K562 (cell line): ENCODE data around the gene NR4A2. TPM values are rescaled to one million over a fixed set of nuclear protein-coding genes. Genes with fewer than 3 reads are reported as not detected.

Experiments used
- CBX3 ChIP-seq, 2 experiments: IDR thresholded peaks; 1 replicate in 1 of 2; 2 replicates in 1 of 2; pipeline ENCODE4 v1.6.1; 2012; ENCODE audit warnings: inconsistent platforms in 2 of 2, low read length in 2 of 2, borderline replicate concordance in 1 of 2, control low read depth in 1 of 2
- CEBPZ ChIP-seq: fragments of 150-350 bp; IDR thresholded peaks from 2 replicates; pipeline ENCODE4 v1.6.1; 2014; ENCODE audit warnings: low read depth, mild to moderate bottlenecking, low read length, borderline replicate concordance
- FOS ChIP-seq: IDR thresholded peaks from 3 replicates; pipeline ENCODE4 v1.6.1; 2011; ENCODE audit not compliant: insufficient read length; ENCODE audit errors: extremely low read depth
- JUNB ChIP-seq: fragments of 450-650 bp; formaldehyde crosslinking; conservative IDR thresholded peaks from 2 replicates; pipeline ENCODE4 v1.4.0; 2020; ENCODE audit warnings: mild to moderate bottlenecking
- MECOM ChIP-seq: fragments of 250-450 bp; sonication (Bioruptor Pico); IDR thresholded peaks from 2 replicates; pipeline ENCODE4 v1.8.0; 2022; ENCODE audit warnings: inconsistent platforms
- NR2C1 ChIP-seq, 2 experiments: fragments of 450-650 bp; IDR thresholded peaks; 2 replicates each; pipeline ENCODE4 v1.6.1; 2017; ENCODE audit warnings: mild to moderate bottlenecking in 2 of 2, antibody characterized with exemption in 1 of 2, inconsistent platforms in 1 of 2, missing compliant biosample characterization in 1 of 2, missing genetic modification characterization in 1 of 2
- PKNOX1 ChIP-seq: fragments of 450-650 bp; IDR thresholded peaks from 2 replicates; pipeline ENCODE4 v1.6.1; 2016
- POLR2AphosphoS2 ChIP-seq: IDR thresholded peaks from 2 replicates; pipeline ENCODE4 v1.6.1; 2012; ENCODE audit warnings: low read length, improper control_type of control experiment
- POLR2G ChIP-seq: fragments of 200-400 bp; formaldehyde crosslinking; IDR thresholded peaks from 2 replicates; pipeline ENCODE4 v1.6.1; 2017; ENCODE audit warnings: low read depth, mild to moderate bottlenecking, antibody characterized with exemption, low read length, moderate library complexity
- RAD51 ChIP-seq: fragments of 450-650 bp; IDR thresholded peaks from 2 replicates; pipeline ENCODE4 v1.7.1; 2016; ENCODE audit warnings: low read depth, mild to moderate bottlenecking, borderline replicate concordance
- SIX5 ChIP-seq, 2 experiments: IDR thresholded peaks; 2 replicates each; pipeline ENCODE4 v1.6.1; 2011; ENCODE audit warnings: low read length in 2 of 2, borderline replicate concordance in 1 of 2, low read depth in 1 of 2, mild to moderate bottlenecking in 1 of 2, moderate library complexity in 1 of 2; ENCODE audit not compliant: insufficient read depth in 1 of 2
- SMAD2 ChIP-seq: fragments of 150-350 bp; IDR thresholded peaks from 2 replicates; pipeline ENCODE4 v1.6.1; 2014; ENCODE audit warnings: low read depth, mild to moderate bottlenecking, low read length
- SRSF3 ChIP-seq: fragments of 200-400 bp; formaldehyde crosslinking; IDR thresholded peaks from 2 replicates; pipeline ENCODE4 v1.6.1; 2016; ENCODE audit warnings: mild to moderate bottlenecking, low read length, moderate library complexity; ENCODE audit not compliant: insufficient read depth
- TBP ChIP-seq: optimal IDR thresholded peaks from 2 replicates; pipeline ENCODE3; 2011; ENCODE audit warnings: low read depth, low read length, improper control_type of control experiment
- ZFP36 ChIP-seq: fragments of 150-350 bp; IDR thresholded peaks from 2 replicates; pipeline ENCODE4 v1.6.1; 2018; ENCODE audit warnings: low read length, low read depth; ENCODE audit not compliant: partially characterized antibody
- ZNF140 ChIP-seq: fragments of 250-450 bp; sonication (Bioruptor Pico); IDR thresholded peaks from 2 replicates; pipeline ENCODE4 v1.8.0; 2021; ENCODE audit warnings: moderate library complexity, mild to moderate bottlenecking, inconsistent platforms
- ZNF280A ChIP-seq: fragments of 450-650 bp; IDR thresholded peaks from 2 replicates; pipeline ENCODE4 v1.6.1; 2018; ENCODE audit warnings: mild to moderate bottlenecking, low read depth; ENCODE audit not compliant: partially characterized antibody
- ZNF586 ChIP-seq: fragments of 450-650 bp; formaldehyde crosslinking; conservative IDR thresholded peaks from 2 replicates; pipeline ENCODE4 v1.4.0; 2020; ENCODE audit warnings: mild to moderate bottlenecking, moderate library complexity
- polyA plus RNA-seq, 8 experiments: library from polyadenylated mRNA; depleted of rRNA in 4 of 8; stranded (reverse) in 5 of 8; unstranded in 3 of 8; fragments of >200 nt; fragmentation: Nextera tagmentation in 2 of 8; fragmentation: Illumina TruSeq in 1 of 8; extraction: Ambion mirVana in 2 of 8; extraction: Trizol in 1 of 8; gene quantifications; 2 replicates each; pipeline versions ENCODE4 v1.2.1 to v1.2.3, GENCODE V29; 2011 to 2014; ENCODE audit warnings: inconsistent platforms in 1 of 8, missing spikeins in 1 of 8
- total RNA-seq, 7 experiments: library from RNA; depleted of rRNA in 6 of 7; stranded (reverse); fragments of >200 nt in 6 of 7; fragmentation: Illumina TruSeq in 2 of 7; extraction: Trizol in 2 of 7; gene quantifications; 2 replicates each; pipeline versions ENCODE4 v1.2.1 to v1.2.3, GENCODE V29; 2011 to 2021; ENCODE audit warnings: low replicate concordance in 1 of 7
- TF ChIP-seq, protein P1 (sequence below), 3 experiments: fragments of 200-800 bp in 1 of 3; sonication (Bioruptor generic) in 1 of 3; sonication (generic) in 1 of 3; formaldehyde crosslinking in 1 of 3; IDR thresholded peaks; 2 replicates each; pipeline versions ENCODE4 v1.6.1 to v1.8.0; 2016 to 2022; ENCODE audit warnings: mild to moderate bottlenecking in 2 of 3, missing compliant biosample characterization in 2 of 3, missing genetic modification characterization in 2 of 3, missing genetic modification reagents in 1 of 3
- TF ChIP-seq, protein P2 (sequence below): fragments of 250-450 bp; sonication (Bioruptor Pico); IDR thresholded peaks from 2 replicates; pipeline ENCODE4 v1.9.0; 2021; ENCODE audit warnings: mild to moderate bottlenecking

Gene NR4A2
- total and polyA plus RNA-seq, 9 of the 15 experiments (the other 6 are each of a cell fraction or from before 2014, with no cell fraction given), result 0.94 to 5.1 (median 1.3) TPM

- TF ChIP-seq ZNF280A (no peak), ZNF586 (CRISPR knock-in tag) (no peak), RAD51 (no peak), POLR2AphosphoS2 (0 out of 2 replicates have a peak, but pooled peaks have one; percentile 8), ZFP36 (no peak), CEBPZ (no peak), NR2C1 (IDR thresholded peaks at IDR 0.05) (peak; percentile 57), NR2C1 (tag; IDR thresholded peaks at IDR 0.05) (peak; percentile 71), TBP (no peak), CBX3 (IDR thresholded peaks at IDR 0.05; ENCODE audit: borderline replicate concordance in 1 of 2, low read length in 2 of 2) (no peak), SRSF3 (no peak), ZNF140 (CRISPR knock-in tag) (no peak), POLR2G (no peak), JUNB (CRISPR knock-in tag) (no peak), SMAD2 (no peak), FOS (no peak), MECOM (no peak), SIX5 (IDR thresholded peaks at IDR 0.05; ENCODE audit: borderline replicate concordance in 1 of 2, insufficient read depth in 1 of 2, low read depth in 1 of 2, low read length in 2 of 2) (no peak), PKNOX1 (peak; percentile 66)
- TF ChIP-seq, protein P1, sequence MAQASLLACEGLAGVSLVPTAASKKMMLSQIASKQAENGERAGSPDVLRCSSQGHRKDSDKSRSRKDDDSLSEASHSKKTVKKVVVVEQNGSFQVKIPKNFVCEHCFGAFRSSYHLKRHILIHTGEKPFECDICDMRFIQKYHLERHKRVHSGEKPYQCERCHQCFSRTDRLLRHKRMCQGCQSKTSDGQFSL (CRISPR knock-in tag; IDR thresholded peaks at IDR 0.05), result no peak; the same call in 1 of the 2 replicates
- TF ChIP-seq, protein P1 (tag; IDR thresholded peaks at IDR 0.05), result no peak
- TF ChIP-seq, protein P2, sequence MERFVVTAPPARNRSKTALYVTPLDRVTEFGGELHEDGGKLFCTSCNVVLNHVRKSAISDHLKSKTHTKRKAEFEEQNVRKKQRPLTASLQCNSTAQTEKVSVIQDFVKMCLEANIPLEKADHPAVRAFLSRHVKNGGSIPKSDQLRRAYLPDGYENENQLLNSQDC, result no peak
Observed at GRCh38 chr2:156340804-156341451, 8.4 kb upstream of the NR4A2 start (continued).
